ENCODE results near the gene CDX1. TPM values are rescaled to one million over a fixed set of nuclear protein-coding genes. Genes with fewer than 3 reads are reported as not detected.

CDX1 gene
- polyA plus RNA-seq, 6 donors from 2014 or later = not detected

DNA sequence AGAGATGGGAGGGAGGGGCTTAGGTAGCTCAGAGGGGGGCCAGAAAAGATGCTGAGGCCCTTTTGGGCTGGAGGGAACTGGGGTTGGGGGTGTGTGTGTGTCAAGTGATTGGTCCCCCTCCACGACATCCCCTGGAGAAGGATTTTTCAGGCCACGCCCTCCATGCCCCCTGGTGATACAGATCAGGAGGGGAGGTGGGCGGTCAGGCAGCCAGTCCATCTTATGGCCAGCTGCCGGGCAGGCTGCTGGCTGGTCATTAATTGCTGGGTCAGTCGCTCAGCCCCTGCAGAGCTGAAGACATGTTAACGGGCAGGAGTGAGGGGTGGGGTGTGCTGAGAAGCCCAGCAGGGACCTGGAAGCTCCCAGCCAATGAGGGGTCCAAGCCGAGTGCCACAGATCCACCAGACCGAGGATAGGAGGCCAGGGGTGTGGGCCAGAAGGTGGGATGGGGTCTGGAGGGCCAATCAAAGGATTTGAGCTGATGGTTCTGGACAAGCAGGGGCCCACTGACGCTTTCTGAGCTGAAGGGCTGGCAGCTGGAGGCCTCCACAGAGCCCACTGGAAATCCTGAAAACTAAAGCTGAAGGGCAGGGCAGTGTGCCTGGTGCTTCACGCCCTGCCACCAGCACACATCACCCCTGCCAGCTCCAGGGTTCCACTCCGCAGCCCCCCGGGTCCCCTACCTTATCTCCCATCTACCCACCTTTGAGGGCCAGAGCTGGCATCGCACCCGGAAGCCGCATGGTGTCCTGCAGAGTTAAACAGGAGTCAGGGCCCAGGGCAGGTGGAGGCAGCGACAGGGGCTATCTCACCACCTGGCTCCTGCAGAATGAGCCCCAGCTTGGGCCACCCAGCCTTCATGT is 30.0 kb upstream of the CDX1 start:
- no peak for DNase-seq
- H3K27me3 Mint-ChIP-seq = no peaks in the 10 kb centered on the region
- ATAC-seq (ENCODE audit: low read depth in 2 of 2) = no peak
- no peaks in the 10 kb centered on the region for H3K4me1 Mint-ChIP-seq
- H3K27ac Mint-ChIP-seq = no peak overlapping the region
- no peaks in the 10 kb centered on the region for H3K9me3 Mint-ChIP-seq
- no peak overlapping the region for H3K4me3 Mint-ChIP-seq
- H3K36me3 Mint-ChIP-seq = no peaks in the 10 kb centered on the region

DNA sequence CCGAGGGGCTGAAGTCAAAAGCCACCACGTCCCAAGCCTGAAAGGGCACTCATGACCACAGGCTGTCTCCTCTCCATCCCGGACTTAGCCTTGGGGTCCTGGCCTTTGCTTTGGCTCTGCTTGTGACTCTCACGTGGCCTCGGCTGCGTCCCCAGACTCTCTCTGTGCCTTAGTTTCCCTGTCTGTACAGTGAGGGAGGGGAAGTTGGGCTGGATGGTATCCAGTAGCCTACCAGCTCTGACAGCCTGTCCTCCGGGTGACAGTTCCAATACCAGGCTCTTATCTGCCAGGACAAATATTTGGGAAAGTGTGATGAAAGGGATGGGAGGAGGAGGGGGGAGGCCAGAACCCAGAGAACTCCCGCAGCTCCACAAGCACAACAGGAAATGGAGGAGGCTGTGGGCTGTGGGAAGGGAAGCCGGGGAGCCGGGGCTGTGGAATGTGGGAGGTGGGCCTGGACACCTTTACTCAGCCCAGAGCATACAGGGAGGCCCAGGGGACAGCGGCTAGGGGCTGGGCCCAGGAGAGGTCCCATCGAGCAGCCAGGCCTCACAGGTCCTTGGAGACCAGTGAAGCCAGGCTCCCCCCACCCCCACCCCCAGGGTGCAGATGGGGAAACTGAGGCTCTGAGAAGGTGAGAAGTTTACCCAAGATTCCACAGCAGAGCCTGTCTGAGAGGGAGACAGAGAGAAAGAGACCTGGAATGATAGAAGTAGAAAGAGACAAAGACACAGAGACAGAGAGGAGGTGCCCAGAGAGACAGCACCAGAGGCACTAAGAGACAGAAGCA is 29.2 kb upstream of the CDX1 start:
- ATAC-seq (ENCODE audit: low read depth in 2 of 2) (no peak), DNase-seq (no peak)
- Mint-ChIP-seq H3K4me3 (no peak overlapping the region), H3K27ac (no peak overlapping the region), H3K9me3 (no peaks in the 10 kb centered on the region), H3K27me3 (no peaks in the 10 kb centered on the region), H3K36me3 (no peaks in the 10 kb centered on the region), H3K4me1 (no peaks in the 10 kb centered on the region)

DNA sequence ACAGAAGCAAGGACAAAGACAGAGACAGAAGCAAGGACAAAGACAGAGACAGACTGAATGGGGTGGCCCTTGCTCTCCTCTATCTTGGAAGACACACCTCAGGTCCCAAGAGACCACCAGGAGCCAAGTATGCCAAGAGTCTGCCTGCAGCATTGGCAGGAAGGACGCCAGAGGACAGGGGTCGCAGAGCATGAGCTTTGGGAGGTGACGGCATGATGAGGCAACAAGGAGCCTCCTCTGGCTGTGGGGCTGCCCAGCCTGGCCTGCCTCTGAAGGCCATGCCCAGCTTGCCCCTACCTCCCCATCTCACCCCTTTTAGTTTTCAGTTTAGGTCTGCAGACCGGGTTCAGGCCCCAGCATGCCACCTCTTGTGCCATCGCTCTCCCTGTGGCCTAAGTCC is 28.6 kb upstream of the CDX1 start:
- no peaks in the 10 kb centered on the region for H3K36me3 Mint-ChIP-seq
- H3K27me3 Mint-ChIP-seq = no peaks in the 10 kb centered on the region
- H3K27ac Mint-ChIP-seq = no peak overlapping the region
- no peak for DNase-seq
- no peak for ATAC-seq (ENCODE audit: low read depth in 2 of 2)
- H3K4me1 Mint-ChIP-seq = no peaks in the 10 kb centered on the region
- H3K9me3 Mint-ChIP-seq = no peaks in the 10 kb centered on the region
- H3K4me3 Mint-ChIP-seq = no peak overlapping the region

DNA sequence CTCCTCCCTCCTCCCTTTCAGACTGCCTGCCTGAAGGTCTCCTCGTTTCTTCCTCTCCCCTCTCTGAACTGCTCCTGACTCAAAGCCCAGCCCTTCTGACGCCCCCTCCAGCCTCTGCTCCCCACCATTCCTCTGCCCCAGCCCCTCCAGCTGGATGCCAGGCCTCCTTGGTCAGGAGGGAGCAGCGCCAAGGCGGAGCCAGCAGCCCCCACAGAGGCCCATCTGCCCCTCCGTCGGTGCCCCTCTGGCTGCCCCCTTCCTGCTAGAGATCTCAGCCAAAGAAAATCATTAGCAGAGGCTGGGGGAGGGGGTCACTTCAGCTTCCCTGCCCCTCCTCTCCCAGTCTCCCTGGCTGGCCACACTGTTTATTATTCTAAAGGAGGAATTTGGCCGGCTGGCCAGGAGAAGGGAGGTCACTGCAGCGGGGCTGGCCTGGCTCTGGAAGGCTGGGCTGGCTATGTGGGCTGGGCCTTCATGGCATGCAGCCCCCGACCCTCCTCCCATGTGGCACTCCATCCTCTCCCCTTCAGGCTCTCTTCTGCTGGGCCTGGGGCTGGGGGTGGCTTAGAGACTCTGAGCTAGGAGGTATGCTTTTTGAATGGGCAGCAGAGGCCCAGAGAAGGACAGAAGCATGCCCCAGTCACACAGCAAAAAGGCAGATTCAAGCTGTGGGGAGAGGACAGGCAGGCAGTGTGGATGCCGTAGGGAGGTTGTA is 27.9 kb upstream of the CDX1 start:
- no peaks in the 10 kb centered on the region for H3K27me3 Mint-ChIP-seq
- no peaks in the 10 kb centered on the region for H3K4me1 Mint-ChIP-seq
- no peak overlapping the region for H3K4me3 Mint-ChIP-seq
- no peaks in the 10 kb centered on the region for H3K36me3 Mint-ChIP-seq
- DNase-seq = no peak
- H3K9me3 Mint-ChIP-seq = no peaks in the 10 kb centered on the region
- H3K27ac Mint-ChIP-seq = no peak overlapping the region
- ATAC-seq (ENCODE audit: low read depth in 2 of 2) = no peak

DNA sequence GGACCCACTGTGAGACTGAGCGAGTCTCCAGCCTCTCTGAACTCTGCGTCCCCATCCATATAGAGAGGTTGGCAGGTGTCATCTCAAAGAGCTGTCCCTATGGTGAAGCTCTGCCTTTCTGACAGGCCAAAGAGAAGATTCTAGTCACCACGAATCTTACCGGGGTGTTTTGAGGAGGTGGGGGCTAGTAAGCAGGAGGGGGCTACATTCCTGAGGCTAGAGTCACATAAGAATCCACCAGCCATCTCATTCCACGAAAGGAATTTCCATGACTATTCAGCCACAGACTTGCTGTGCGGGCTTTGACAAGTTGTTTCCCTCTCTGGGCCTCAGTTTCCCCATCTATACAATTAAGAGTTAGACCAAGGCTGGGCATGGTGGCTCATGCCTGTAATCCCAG is 27.2 kb upstream of the CDX1 start:
- no peaks in the 10 kb centered on the region for H3K9me3 Mint-ChIP-seq
- no peak overlapping the region for H3K4me3 Mint-ChIP-seq
- DNase-seq (no peak), ATAC-seq (ENCODE audit: low read depth in 2 of 2) (no peak)
- no peaks in the 10 kb centered on the region for H3K4me1 Mint-ChIP-seq
- no peak overlapping the region for H3K27ac Mint-ChIP-seq
- H3K27me3 Mint-ChIP-seq = peaks cover 0 to 4% (median 0%) of the 10 kb centered on the region in 3 donors
- H3K36me3 Mint-ChIP-seq = no peaks in the 10 kb centered on the region

DNA sequence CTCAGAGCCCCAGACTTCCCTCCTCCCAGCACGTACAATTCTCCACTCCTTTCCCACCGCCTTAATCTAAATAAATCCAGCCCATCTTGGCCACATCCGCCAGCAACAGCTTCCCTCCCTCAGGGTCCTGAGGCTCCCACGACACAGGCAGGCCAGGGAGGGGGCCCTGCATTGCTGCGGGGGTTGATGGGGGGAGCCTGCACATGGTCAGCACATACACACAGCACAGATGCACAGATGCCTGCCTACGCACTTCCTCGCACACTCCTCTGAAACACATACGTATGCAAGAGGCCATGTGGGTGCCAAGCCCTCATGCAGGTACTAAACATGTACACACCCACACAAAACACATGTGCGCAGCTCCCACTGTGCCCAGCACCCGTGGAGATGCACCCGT is 25.7 kb upstream of the CDX1 start:
- Mint-ChIP-seq H3K4me1 (peaks cover 0 to 5% (median 2%) of the 10 kb centered on the region in 3 donors), H3K36me3 (no peaks in the 10 kb centered on the region), H3K9me3 (no peaks in the 10 kb centered on the region), H3K27ac (peak overlapping the region in 1 of 6 donors; percentile 76), H3K27me3 (peaks cover 0 to 5% (median 0%) of the 10 kb centered on the region in 3 donors), H3K4me3 (no peak overlapping the region)
- ATAC-seq (ENCODE audit: low read depth in 2 of 2) (no peak), DNase-seq (no peak)

DNA sequence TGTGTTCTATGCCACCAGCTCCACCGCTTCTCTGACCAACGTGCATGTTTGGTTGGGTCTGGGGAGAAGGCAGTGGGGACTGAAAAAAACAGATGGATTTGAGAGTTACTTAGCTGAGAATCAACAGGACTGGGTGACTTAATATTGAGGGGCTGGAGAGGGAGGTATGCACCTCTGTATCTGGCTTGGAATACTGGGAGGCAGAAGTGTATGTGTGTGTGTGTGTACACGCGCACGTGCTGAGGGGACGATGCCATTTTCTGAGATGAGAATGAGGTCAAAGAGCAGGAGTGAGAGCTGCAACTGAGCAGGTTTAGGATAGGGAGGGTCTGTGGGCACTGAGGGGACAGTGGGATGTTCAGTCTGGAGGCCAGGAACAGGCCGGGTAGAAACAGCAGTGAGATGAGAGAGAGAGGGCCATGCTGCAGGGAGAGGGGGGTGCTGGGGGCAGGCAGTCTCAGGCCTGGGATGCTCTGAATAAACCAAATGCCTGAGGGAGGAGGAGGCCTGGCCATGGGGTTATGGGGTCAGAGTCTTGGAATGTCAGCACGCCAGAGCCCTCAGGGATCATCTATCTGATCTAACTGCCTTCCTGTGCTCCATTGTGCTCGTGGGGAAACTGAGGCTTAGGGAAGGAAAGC is 24.9 kb upstream of the CDX1 start:
- no peak overlapping the region for H3K27ac Mint-ChIP-seq
- ATAC-seq (ENCODE audit: low read depth in 2 of 2) (no peak), DNase-seq (no peak)
- H3K9me3 Mint-ChIP-seq = no peaks in the 10 kb centered on the region
- H3K4me3 Mint-ChIP-seq = no peak overlapping the region
- peaks cover 0 to 7% (median 2%) of the 10 kb centered on the region in 3 donors for H3K4me1 Mint-ChIP-seq
- no peaks in the 10 kb centered on the region for H3K36me3 Mint-ChIP-seq
- H3K27me3 Mint-ChIP-seq = peaks cover 0 to 5% (median 0%) of the 10 kb centered on the region in 3 donors

DNA sequence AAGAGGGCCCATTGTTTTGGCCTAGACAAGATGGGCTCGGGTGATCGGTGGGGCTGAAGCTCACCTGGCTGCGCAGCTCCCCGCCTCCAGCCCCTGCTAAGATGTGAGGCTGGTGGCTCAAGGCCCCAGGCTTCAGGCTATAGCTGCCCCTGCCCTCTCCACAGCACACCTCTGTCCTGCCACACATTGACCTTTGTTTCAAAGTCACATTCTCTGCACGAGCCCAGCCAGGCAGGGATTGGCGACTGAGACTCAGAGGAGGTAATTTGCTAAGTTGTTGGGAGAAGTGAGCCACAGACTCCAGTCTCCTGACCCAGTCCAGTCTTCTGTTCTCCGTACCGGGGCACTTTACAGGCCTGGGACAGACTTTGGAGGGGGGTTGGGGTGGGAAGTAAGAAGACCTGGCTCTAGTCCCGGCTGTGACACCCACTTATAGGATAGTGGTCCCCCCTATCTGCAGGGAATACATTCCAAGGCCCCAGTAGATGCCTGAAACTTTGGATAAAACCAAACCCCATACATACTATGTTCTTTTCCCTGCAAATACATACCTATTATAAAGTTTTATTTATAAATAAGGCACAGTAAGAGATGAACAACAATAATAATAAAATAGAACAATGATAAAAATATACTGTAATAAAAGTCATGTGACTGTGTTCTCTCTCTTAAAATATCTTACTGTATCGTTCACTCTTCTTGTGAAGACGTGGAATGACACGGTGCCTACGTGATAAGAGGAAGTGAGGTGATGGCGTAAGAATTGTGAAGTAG is 24.2 kb upstream of the CDX1 start:
- Mint-ChIP-seq H3K36me3 (no peaks in the 10 kb centered on the region), H3K4me1 (peaks cover 0 to 7% (median 2%) of the 10 kb centered on the region in 3 donors), H3K9me3 (no peaks in the 10 kb centered on the region), H3K27me3 (peaks cover 0 to 5% (median 0%) of the 10 kb centered on the region in 3 donors), H3K27ac (no peak overlapping the region), H3K4me3 (no peak overlapping the region)
- no peak for DNase-seq
- ATAC-seq (ENCODE audit: low read depth in 2 of 2) = no peak

DNA sequence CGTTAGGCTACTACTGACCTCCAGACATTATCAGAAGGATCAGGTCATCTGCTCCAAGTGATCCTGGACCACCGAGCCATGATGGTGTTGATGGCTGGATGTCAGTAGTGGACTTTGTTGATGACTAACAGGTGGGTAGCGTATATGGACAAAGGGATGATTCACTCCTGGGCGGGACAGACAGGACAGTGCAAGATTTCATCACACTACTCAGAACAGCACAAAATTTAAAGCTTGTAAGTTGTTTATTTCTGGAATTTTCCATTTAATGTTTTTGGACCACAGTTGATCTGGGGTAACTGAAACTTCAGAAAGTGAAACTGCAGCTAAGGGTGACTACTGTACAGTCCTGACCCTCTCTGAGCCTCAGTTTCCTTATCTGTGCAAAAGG is 23.6 kb upstream of the CDX1 start:
- DNase-seq (no peak), ATAC-seq (ENCODE audit: low read depth in 2 of 2) (no peak)
- H3K27ac Mint-ChIP-seq = peak overlapping the region in 1 of 6 donors; percentile 33
- no peaks in the 10 kb centered on the region for H3K9me3 Mint-ChIP-seq
- peaks cover 0 to 7% (median 2%) of the 10 kb centered on the region in 3 donors for H3K4me1 Mint-ChIP-seq
- H3K4me3 Mint-ChIP-seq = no peak overlapping the region
- no peaks in the 10 kb centered on the region for H3K36me3 Mint-ChIP-seq
- peaks cover 0 to 5% (median 0%) of the 10 kb centered on the region in 3 donors for H3K27me3 Mint-ChIP-seq

DNA sequence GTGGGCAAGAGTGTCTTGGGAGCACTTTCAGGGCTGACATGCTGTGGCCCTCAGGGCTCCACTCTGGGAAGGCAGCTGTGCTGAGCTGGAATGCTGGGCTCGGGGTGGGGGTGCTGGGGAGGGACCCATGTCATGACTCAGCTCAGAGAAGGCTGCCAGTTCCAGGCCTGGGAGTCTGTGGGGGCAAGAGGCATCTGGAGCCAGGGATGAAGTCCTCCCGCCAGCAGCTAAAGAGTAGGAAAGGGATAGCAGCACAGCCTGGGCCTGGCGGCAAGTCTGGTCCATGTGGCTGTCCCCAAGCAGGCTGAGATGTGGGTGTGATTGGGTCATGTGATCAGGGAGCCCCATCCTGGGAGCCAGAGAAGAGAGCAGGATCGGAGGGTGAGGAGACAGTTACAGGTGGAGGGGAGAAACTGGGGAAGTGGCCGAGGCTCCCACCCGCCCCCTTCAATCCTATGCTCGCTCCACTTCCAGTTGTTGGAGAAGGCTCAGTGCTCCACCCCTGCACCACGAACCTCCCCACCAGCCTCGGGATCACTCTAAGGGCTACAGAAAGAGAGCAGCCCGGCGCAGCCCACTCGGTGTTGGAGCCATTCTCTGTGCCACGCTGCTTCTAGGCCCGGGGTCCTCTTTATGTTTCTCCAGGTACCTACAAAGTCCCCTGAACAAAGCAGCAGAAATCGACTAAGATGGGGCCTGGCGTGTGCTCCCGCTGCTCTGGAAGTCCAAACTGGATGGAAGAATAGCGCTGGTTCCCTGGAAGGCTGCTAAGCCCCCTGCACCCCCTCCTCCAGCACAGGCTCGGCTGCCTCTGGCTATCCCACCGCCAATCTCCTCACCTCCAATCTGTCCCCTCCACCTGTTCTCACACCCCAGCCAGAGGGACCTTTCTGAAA is 23.0 kb upstream of the CDX1 start:
- no peak overlapping the region for H3K4me3 Mint-ChIP-seq
- H3K27ac Mint-ChIP-seq = peak overlapping the region in 2 of 6 donors; percentile 47 to 70
- DNase-seq = no peak
- no peaks in the 10 kb centered on the region for H3K36me3 Mint-ChIP-seq
- no peaks in the 10 kb centered on the region for H3K9me3 Mint-ChIP-seq
- ATAC-seq (ENCODE audit: low read depth in 2 of 2) = no peak
- H3K27me3 Mint-ChIP-seq = peaks cover 0 to 5% (median 0%) of the 10 kb centered on the region in 3 donors
- peaks cover 0 to 7% (median 2%) of the 10 kb centered on the region in 3 donors for H3K4me1 Mint-ChIP-seq

DNA sequence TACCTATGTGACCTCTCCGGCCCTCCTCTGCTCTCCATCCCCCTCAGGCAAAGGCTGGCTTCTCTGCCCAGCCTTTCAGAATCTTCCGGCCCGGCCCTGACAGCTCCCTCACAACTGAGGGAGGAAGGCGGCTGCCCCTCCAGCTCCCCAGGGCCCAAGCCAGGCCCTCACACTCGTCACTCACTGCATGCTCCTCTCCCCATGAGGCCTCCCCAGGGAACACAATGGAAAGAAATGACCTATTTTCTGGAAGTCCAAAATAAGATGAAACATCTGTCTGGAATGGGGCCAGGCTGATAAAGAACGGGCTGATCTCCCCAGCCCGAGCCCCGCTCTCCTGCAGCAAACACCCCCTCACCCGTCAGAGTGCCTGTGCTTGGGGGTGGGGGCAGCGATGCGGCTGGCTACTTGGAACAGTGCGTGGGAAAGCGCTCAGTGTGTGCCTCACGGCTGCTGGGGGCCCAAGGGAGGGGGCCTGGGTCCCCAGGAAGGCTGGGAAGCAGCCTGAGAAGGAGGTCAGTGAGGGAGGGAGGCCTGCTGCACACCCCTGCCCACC is 22.3 kb upstream of the CDX1 start:
- no peaks in the 10 kb centered on the region for H3K9me3 Mint-ChIP-seq
- H3K4me3 Mint-ChIP-seq = no peak overlapping the region
- peaks cover 0 to 5% (median 0%) of the 10 kb centered on the region in 3 donors for H3K27me3 Mint-ChIP-seq
- H3K27ac Mint-ChIP-seq = peak overlapping the region in 1 of 6 donors; percentile 37
- DNase-seq (no peak), ATAC-seq (ENCODE audit: low read depth in 2 of 2) (no peak)
- peaks cover 0 to 7% (median 2%) of the 10 kb centered on the region in 3 donors for H3K4me1 Mint-ChIP-seq
- H3K36me3 Mint-ChIP-seq = no peaks in the 10 kb centered on the region
